ENCODE measurements around the gene ARMCX5. TPM values are rescaled to one million over a fixed set of nuclear protein-coding genes. Genes with fewer than 3 reads are reported as not detected.

ARMCX5 gene
- total and polyA plus RNA-seq, 10 of the 15 experiments (the other 5 are each of a cell fraction or from before 2014, with no cell fraction given): 6.5 to 13.7 (median 9.9) TPM

DNA sequence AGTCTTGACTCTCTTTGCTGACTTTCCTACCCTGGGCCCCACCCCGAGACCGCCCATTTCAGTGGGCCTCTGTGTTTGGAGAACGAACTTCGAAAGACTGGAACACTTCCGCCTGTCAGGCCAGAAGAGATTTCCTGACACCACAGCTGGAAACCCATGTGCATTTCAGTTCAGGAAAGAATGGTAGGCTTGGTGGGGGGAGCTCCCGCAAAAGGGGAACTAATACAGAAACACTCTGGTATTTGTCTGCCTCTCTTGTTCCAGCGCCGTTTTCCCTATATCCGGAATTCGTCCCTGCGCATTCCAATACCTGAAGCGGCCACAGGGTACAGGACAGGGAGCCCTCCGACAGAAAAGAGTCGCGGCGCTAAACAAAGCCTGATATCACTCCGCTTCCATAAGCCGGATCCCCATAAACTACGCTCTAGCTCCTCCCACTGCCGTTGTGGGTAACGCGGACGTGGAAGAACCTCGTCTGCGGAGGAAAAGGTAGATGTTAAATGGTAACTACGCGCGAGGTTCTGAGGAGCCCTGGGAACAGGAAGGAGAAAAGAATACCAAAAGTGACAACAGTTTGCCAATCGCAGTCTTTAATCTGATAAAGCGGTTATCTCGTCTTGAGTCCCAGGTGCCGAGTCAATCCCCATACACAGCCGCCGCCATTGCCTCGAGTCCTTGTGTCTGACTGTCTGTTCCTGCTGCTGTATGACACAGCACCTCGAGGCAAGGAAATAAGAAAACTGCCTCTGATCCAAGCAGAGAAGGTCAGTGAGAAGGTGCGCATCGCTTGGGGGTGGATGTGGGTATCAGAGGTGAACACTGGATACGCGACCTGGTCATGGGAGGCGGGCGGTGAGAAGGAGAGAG, at the start of gene ARMCX5 (continued):
- TF ChIP-seq, protein P1, sequence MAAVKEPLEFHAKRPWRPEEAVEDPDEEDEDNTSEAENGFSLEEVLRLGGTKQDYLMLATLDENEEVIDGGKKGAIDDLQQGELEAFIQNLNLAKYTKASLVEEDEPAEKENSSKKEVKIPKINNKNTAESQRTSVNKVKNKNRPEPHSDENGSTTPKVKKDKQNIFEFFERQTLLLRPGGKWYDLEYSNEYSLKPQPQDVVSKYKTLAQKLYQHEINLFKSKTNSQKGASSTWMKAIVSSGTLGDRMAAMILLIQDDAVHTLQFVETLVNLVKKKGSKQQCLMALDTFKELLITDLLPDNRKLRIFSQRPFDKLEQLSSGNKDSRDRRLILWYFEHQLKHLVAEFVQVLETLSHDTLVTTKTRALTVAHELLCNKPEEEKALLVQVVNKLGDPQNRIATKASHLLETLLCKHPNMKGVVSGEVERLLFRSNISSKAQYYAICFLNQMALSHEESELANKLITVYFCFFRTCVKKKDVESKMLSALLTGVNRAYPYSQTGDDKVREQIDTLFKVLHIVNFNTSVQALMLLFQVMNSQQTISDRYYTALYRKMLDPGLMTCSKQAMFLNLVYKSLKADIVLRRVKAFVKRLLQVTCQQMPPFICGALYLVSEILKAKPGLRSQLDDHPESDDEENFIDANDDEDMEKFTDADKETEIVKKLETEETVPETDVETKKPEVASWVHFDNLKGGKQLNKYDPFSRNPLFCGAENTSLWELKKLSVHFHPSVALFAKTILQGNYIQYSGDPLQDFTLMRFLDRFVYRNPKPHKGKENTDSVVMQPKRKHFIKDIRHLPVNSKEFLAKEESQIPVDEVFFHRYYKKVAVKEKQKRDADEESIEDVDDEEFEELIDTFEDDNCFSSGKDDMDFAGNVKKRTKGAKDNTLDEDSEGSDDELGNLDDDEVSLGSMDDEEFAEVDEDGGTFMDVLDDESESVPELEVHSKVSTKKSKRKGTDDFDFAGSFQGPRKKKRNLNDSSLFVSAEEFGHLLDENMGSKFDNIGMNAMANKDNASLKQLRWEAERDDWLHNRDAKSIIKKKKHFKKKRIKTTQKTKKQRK (IDR thresholded peaks at IDR 0.05; ENCODE audit: low read depth, low read length): no peak
- TF ChIP-seq SREBF1 (IDR thresholded peaks at IDR 0.05; ENCODE audit: low read length) (no peak), HDAC2 (IDR thresholded peaks at IDR 0.05) (no peak), CBX3 (IDR thresholded peaks at IDR 0.05; ENCODE audit: borderline replicate concordance, low read depth) (no peak), NFYB (IDR thresholded peaks at IDR 0.05; ENCODE audit: insufficient read depth, low read depth, low read length) (no peak), ZNF24 (IDR thresholded peaks at IDR 0.05) (no peak), RCOR1 (conservative IDR thresholded peaks at IDR 0.05; ENCODE audit: low read depth, low read length) (no peak), POLR2AphosphoS5 (IDR thresholded peaks at IDR 0.05; ENCODE audit: low read length) (peak; percentile 89), TCF3 (IDR thresholded peaks at IDR 0.05; ENCODE audit: borderline replicate concordance, insufficient read depth, low read depth, low read length) (no peak), SMC3 (IDR thresholded peaks at IDR 0.05; ENCODE audit: borderline replicate concordance, low read length) (no peak), HDGF (IDR thresholded peaks at IDR 0.05) (no peak), SRF (IDR thresholded peaks at IDR 0.05; ENCODE audit: low read depth in 2 of 2, low read length in 2 of 2) (0 out of 4 replicates have a peak, but pooled peaks of 1 of the 2 experiments have one; percentile 23), HDAC6 (IDR thresholded peaks at IDR 0.05; ENCODE audit: unreplicated experiment) (no peak)
- TF ChIP-seq, protein P2, sequence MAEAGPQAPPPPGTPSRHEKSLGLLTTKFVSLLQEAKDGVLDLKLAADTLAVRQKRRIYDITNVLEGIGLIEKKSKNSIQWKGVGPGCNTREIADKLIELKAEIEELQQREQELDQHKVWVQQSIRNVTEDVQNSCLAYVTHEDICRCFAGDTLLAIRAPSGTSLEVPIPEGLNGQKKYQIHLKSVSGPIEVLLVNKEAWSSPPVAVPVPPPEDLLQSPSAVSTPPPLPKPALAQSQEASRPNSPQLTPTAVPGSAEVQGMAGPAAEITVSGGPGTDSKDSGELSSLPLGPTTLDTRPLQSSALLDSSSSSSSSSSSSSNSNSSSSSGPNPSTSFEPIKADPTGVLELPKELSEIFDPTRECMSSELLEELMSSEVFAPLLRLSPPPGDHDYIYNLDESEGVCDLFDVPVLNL (IDR thresholded peaks at IDR 0.05; ENCODE audit: low read depth, low read length): no peak
- TF ChIP-seq, protein P3, sequence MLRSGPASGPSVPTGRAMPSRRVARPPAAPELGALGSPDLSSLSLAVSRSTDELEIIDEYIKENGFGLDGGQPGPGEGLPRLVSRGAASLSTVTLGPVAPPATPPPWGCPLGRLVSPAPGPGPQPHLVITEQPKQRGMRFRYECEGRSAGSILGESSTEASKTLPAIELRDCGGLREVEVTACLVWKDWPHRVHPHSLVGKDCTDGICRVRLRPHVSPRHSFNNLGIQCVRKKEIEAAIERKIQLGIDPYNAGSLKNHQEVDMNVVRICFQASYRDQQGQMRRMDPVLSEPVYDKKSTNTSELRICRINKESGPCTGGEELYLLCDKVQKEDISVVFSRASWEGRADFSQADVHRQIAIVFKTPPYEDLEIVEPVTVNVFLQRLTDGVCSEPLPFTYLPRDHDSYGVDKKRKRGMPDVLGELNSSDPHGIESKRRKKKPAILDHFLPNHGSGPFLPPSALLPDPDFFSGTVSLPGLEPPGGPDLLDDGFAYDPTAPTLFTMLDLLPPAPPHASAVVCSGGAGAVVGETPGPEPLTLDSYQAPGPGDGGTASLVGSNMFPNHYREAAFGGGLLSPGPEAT (IDR thresholded peaks at IDR 0.05; ENCODE audit: low read depth): peak; percentile 44; the same call in 1 of the 2 replicates
- TF ChIP-seq, protein P4, sequence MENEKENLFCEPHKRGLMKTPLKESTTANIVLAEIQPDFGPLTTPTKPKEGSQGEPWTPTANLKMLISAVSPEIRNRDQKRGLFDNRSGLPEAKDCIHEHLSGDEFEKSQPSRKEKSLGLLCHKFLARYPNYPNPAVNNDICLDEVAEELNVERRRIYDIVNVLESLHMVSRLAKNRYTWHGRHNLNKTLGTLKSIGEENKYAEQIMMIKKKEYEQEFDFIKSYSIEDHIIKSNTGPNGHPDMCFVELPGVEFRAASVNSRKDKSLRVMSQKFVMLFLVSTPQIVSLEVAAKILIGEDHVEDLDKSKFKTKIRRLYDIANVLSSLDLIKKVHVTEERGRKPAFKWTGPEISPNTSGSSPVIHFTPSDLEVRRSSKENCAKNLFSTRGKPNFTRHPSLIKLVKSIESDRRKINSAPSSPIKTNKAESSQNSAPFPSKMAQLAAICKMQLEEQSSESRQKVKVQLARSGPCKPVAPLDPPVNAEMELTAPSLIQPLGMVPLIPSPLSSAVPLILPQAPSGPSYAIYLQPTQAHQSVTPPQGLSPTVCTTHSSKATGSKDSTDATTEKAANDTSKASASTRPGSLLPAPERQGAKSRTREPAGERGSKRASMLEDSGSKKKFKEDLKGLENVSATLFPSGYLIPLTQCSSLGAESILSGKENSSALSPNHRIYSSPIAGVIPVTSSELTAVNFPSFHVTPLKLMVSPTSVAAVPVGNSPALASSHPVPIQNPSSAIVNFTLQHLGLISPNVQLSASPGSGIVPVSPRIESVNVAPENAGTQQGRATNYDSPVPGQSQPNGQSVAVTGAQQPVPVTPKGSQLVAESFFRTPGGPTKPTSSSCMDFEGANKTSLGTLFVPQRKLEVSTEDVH (IDR thresholded peaks at IDR 0.05; ENCODE audit: low read depth, partially characterized antibody): no peak
- TF ChIP-seq, protein P5, sequence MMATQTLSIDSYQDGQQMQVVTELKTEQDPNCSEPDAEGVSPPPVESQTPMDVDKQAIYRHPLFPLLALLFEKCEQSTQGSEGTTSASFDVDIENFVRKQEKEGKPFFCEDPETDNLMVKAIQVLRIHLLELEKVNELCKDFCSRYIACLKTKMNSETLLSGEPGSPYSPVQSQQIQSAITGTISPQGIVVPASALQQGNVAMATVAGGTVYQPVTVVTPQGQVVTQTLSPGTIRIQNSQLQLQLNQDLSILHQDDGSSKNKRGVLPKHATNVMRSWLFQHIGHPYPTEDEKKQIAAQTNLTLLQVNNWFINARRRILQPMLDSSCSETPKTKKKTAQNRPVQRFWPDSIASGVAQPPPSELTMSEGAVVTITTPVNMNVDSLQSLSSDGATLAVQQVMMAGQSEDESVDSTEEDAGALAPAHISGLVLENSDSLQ (IDR thresholded peaks at IDR 0.05): no peak
- TF ChIP-seq, protein P6, sequence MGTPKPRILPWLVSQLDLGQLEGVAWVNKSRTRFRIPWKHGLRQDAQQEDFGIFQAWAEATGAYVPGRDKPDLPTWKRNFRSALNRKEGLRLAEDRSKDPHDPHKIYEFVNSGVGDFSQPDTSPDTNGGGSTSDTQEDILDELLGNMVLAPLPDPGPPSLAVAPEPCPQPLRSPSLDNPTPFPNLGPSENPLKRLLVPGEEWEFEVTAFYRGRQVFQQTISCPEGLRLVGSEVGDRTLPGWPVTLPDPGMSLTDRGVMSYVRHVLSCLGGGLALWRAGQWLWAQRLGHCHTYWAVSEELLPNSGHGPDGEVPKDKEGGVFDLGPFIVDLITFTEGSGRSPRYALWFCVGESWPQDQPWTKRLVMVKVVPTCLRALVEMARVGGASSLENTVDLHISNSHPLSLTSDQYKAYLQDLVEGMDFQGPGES (IDR thresholded peaks at IDR 0.05): no peak

Measured in GM12878 (cell line).